ACHN (cell line): ENCODE measurements around the gene DIDO1.

ENCODE experiments used
- DNase-seq: peaks from one replicate; pipeline ENCODE4 v3.0.0-alpha.2; 2015
- in situ Hi-C: cut with HindIII; loops from 2 replicates; pipeline ENCODE4 v1.10.0; 2017; ENCODE audit warnings: low sequenced_read_pairs, low pct_ligation_motif_present, low pct_unique_long_range_greater_than_20kb

DIDO1 gene

GRCh38 chr20:62902926-62903615 lies 23.2 kb downstream of the DIDO1 start:
- DNase-seq: no peak
- in situ Hi-C loops: no loop called here

GRCh38 chr20:62901891-62902290 lies 24.4 kb downstream of the DIDO1 start:
- in situ Hi-C loops: no loop called here
- DNase-seq: no peak

- DNase-seq: no peak
- in situ Hi-C loops: no loop called here
These were observed 25.4 kb downstream of the DIDO1 start for GRCh38 chr20:62900692-62901584.

- in situ Hi-C loops: no loop called here
- peak; percentile 43 for DNase-seq
These were observed 26.1 kb downstream of the DIDO1 start for GRCh38 chr20:62900052-62900691.

- in situ Hi-C loops: no loop called here
- DNase-seq: no peak
These were observed 26.7 kb downstream of the DIDO1 start for GRCh38 chr20:62899633-62900051.

GRCh38 chr20:62898970-62899632 lies 27.2 kb downstream of the DIDO1 start:
- in situ Hi-C loops: no loop called here
- DNase-seq: no peak

GRCh38 chr20:62898093-62898964 lies 28.0 kb downstream of the DIDO1 start:
- in situ Hi-C loops: no loop called here
- no peak for DNase-seq

GRCh38 chr20:62897666-62898065 lies 28.6 kb downstream of the DIDO1 start:
- in situ Hi-C loops: no loop called here
- DNase-seq: no peak

GRCh38 chr20:62896526-62896925 lies 29.8 kb downstream of the DIDO1 start:
- DNase-seq: no peak
- in situ Hi-C loops: no loop called here

GRCh38 chr20:62895539-62895938 lies 30.8 kb downstream of the DIDO1 start:
- no peak for DNase-seq
- in situ Hi-C loops: no loop called here

- in situ Hi-C loops: no loop called here
- no peak for DNase-seq
These were observed 32.0 kb downstream of the DIDO1 start for GRCh38 chr20:62894261-62894660.

GRCh38 chr20:62893700-62894099 lies 32.6 kb downstream of the DIDO1 start:
- in situ Hi-C loops: no loop called here
- no peak for DNase-seq

- no peak for DNase-seq
- in situ Hi-C loops: no loop called here
These were observed 33.7 kb downstream of the DIDO1 start for GRCh38 chr20:62892348-62893304.

GRCh38 chr20:62891111-62891510 lies 35.2 kb downstream of the DIDO1 start:
- in situ Hi-C loops: no loop called here
- DNase-seq: no peak

GRCh38 chr20:62890444-62890843 lies 35.9 kb downstream of the DIDO1 start:
- DNase-seq: no peak
- in situ Hi-C loops: no loop called here

- DNase-seq: no peak
- in situ Hi-C loops: no loop called here
These were observed 36.4 kb downstream of the DIDO1 start for GRCh38 chr20:62889871-62890270.

GRCh38 chr20:62889411-62889810 lies 36.9 kb downstream of the DIDO1 start:
- DNase-seq: no peak
- in situ Hi-C loops: no loop called here
